GM19438 (cell line): ENCODE data around the gene CCDC57.
A peak's percentile ranks its signal among the peaks of the same experiment; 100 is the strongest.
"Not testable (repeated sequence)": the region's sequence is repeated elsewhere in the genome, so short reads cannot be mapped to it uniquely, and the experiment has no call there.

ENCODE experiments used
- ATAC-seq: cut with Tn5 transposase; IDR thresholded peaks from one replicate; pipeline ENCODE4 v1.9.1; 2021; ENCODE audit warnings: low read depth; ENCODE audit not compliant: unreplicated experiment

Gene CCDC57, protein sequence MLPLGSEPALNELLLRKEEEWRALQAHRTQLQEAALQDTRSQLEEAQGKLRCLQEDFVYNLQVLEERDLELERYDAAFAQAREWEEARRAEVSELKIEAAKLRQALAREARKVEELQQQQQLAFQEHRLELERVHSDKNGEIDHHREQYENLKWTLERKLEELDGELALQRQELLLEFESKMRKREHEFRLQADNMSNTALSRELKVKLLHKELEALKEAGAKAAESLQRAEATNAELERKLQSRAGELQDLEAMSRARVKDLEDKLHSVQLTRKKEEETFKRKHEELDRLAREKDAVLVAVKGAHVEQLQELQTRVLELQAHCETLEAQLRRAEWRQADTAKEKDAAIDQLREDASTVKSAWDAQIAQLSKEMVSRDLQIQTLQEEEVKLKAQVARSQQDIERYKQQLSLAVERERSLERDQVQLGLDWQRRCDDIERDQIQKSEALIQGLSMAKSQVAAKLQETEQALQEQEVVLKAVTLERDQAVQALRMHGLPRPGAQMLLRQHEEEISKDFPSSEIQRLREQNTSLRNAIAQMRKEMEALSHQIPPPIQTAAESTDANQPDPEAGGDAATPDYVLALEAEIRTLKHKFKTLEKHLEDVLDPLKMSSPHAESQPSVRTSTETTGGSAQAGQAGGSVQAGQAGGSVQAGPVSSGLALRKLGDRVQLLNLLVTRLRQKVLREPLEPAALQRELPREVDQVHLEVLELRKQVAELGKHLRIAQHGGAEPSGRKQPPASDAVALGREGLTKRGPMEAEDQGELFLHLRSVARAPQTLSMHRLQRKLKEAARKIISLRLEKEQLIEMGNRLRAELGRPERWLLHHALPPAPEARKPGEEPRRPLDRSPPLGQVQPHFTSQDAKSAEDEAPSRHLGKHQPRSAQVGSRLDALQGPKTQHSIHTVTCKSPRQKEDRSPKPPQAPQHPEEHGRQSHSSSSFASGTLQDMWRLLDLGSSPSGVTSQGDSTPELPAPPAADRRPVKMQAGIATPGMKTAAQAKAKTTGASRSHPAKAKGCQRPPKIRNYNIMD

DNA sequence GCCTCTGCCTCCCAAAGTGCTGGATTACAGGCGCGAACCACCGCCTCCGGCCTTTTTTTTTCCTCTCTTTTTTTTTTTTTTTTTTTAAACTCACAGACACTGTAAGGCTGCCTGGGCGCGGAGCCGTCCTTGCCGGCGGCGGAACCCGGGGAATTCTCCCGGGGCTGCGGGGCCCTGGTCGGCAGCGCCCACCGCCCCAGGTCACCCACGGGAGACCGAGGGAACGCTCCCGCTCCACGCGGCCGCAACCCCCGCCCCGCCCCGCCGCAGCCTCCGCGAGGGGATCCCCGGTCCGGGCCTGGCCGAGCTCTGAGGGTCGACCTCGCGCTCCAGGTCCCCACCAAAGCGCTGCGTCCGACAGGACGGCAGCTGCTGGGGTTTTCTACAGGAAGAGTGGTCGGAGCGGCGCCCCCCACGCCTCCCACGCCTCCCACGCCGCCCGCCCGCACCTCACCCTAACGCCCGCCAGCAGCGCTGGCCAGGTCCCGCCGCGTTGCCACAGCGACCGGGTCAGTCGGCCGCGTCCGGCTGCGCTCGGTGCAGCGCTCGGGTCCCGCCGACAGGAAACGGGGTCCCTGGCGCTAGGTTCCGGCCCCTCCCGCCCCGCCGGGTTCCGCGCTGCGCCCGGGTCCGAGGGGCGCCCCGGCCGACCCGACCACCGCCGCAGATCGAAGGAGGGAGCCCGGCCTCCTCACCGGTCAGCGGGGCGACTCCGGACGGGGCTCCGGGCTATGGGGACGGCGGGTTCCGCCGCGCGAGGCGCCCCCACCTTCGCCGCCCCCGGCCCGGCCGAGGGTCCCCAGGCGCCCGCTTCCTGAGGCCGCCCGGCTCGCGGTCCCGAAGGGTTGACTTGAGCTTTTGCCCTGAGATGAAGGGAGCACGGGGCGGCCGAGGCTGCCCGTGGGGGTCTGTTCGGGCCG, at the start of gene CCDC57:
CCDC57 (minus strand) TSS at position 512 of the 920 bp plus-strand sequence. CDS start 10,898 bp downstream, outside the sequence.
- peak; percentile 65 for ATAC-seq

DNA sequence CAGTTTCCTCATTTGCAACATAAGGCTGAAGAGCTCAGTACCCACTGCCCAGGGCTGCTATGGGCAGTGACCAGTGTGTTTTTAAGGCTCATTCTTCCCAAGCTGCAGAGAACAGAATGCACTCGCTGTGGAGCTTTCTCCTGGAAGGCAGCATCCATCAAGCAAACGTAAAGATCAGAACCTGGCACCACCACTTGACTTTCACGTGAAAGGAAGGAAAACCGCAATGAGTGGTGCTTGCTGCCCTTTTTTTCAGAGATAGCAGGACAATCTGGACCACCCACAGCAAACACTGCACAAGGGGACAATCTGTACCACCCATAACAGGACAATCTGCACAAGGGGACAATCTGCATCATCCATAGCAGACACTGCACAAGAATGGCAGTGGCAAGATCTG, 49.7 kb upstream of the CCDC57 start:
- no peak for ATAC-seq

DNA sequence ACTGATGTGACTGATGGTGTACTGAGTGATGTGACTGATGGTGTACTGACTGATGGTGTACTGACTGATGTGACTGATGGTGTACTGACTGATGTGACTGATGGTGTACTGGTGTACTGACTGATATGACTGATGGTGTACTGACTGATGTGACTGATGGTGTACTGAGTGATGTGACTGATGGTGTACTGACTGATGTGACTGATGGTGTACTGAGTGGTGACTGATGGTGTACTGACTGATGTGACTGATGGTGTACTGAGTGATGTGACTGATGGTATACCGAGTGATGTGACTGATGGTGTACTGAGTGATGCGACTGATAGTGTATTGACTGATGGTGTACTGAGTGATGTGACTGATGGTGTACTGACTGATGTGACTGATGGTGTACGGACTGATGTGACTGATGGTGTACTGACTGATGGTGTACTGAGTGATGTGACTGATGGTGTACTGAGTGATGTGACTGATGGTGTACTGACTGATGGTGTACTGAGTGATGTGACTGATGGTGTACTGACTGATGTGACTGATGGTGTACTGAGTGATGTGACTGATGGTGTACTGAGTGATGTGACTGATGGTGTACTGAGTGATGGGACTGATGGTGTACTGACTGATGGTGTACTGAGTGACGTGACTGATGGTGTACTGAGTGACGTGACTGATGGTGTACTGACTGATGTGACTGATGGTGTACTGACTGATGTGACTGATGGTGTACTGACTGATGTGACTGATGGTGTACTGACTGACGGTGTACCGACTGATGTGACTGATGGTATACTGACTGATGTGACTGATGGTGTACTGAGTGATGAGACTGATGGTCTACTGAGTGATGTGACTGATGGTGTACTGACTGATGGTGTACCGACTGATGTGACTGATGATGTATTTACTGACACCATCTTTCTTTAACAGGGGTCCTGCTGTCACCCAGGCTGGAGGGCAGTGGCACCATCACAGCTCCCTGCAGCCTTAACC, 47.6 kb upstream of the CCDC57 start:
- ATAC-seq: not testable (repeated sequence)

- no peak for ATAC-seq
These were observed 45.9 kb upstream of the CCDC57 start for GRCh38 chr17:82258555-82258954.

DNA sequence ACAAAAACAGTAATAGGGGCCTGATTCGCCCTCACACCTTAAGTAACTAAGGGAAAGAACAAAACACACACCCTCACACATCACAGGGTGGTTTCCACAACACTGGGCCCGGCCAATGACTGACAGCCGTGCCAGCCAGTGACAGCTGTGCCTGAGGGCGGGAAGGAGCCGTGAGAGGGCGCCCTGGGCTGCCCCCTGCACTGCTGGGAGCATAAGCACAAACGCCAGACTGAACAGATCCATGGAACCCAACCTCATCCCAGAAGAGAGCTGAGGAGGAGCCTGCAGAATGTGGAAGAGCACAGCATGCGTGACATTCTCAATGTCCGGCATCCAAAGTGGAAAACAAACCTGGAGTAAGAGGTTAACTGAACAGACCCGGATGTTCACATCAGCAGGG, 44.8 kb upstream of the CCDC57 start:
- ATAC-seq: no peak

GRCh38 chr17:82256242-82256885, 43.7 kb upstream of the CCDC57 start:
- ATAC-seq: no peak

GRCh38 chr17:82255402-82255972, 42.8 kb upstream of the CCDC57 start:
- no peak for ATAC-seq

DNA sequence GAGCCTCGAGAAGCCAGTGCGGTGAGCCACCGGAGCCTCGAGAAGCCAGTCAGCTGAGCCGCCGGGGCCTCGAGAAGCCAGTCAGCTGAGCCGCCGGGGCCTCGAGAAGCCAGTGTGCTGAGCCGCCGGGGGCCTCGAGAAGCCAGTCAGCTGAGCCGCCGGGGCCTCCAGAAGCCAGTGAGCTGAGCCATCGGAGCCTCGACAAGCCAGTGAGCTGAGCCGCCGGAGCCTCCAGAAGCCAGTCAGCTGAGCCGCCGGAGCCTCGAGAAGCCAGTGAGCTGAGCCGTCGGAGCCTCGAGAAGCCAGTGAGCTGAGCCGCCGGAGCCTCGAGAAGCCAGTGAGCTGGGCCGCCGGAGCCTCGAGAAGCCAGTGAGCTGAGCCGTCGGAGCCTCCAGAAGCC, 42.1 kb upstream of the CCDC57 start:
- not testable (repeated sequence) for ATAC-seq

DNA sequence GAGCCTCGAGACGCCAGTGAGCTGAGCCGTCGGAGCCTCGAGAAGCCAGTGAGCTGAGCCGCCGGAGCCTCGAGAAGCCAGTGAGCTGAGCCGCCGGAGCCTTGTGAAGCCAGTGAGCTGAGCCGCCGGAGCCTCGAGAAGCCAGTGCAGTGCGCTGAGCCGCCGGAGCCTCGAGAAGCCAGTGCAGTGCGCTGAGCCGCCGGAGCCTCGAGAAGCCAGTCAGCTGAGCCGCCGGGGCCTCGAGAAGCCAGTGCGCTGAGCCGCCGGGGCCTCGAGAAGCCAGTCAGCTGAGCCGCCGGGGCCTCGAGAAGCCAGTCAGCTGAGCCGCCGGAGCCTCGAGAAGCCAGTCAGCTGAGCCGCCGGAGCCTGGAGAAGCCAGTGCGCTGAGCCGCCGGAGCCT, 41.5 kb upstream of the CCDC57 start:
- not testable (repeated sequence) for ATAC-seq

GRCh38 chr17:82253179-82253544, 40.5 kb upstream of the CCDC57 start:
- no peak for ATAC-seq

- no peak for ATAC-seq
These were observed 40.0 kb upstream of the CCDC57 start for GRCh38 chr17:82252511-82253178.

DNA sequence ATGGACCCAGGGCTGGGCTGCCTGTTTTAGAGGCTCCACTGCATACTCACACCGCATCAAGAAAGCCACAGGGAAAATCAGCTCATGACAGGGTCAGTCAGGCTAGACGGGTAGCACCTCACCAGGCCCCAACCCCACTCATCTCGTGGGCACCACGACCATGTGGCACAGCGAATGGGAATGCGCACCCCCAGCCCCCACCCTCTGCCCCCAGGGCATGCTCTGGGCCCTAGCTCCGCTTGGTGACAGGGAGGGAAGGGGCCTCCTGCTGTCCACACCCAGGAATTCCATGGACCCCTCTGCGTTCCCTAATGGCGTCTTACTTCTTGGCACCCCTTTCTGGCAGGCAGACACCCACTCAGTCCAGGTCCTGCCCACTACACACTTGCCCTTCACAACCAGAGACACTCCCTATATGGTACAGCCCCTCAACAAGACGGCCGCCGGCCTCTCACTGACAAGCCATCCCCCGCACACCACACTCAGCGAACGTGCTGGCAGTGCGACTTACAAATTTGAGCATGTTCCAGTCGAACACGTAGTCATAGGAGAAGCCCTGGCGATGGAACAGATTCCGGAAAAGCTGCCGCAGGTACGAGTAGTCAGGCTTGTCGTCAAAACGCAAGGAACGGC, 38.3 kb upstream of the CCDC57 start:
- ATAC-seq: no peak

DNA sequence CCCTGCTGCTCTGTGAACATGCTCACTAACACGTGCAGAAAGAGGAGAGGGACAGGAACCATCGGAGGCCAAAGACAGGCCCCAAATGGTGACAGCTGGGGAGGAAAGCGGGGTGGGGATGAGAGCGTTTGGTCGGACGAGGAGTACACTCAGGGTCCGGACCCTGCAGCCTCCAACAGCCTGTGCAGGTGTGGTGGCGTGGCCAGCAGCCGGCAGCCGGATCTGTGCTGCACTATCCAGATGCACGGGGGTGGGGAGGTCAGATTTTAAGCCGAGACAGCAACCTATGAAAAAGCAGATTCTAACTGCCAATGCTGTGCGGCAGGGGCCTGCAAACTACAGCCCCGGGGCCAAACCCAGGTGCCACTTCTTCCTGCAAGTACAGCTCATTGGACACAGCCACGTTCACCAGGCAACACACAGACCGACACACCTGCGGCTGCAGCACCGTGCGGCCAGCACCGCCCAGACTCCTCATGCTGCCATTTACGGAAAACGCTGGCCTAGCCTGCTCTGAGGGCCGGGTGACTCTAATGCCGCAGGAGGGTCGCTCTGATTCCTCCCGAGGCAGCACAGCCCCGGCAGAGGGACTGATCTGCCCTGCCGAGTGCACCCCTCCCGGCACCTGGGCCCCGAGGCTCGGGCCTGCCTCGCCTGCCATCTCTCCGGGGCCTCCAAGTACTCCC, 37.4 kb upstream of the CCDC57 start:
- no peak for ATAC-seq

- no peak for ATAC-seq
These were observed 36.4 kb upstream of the CCDC57 start for GRCh38 chr17:82248815-82249674.

DNA sequence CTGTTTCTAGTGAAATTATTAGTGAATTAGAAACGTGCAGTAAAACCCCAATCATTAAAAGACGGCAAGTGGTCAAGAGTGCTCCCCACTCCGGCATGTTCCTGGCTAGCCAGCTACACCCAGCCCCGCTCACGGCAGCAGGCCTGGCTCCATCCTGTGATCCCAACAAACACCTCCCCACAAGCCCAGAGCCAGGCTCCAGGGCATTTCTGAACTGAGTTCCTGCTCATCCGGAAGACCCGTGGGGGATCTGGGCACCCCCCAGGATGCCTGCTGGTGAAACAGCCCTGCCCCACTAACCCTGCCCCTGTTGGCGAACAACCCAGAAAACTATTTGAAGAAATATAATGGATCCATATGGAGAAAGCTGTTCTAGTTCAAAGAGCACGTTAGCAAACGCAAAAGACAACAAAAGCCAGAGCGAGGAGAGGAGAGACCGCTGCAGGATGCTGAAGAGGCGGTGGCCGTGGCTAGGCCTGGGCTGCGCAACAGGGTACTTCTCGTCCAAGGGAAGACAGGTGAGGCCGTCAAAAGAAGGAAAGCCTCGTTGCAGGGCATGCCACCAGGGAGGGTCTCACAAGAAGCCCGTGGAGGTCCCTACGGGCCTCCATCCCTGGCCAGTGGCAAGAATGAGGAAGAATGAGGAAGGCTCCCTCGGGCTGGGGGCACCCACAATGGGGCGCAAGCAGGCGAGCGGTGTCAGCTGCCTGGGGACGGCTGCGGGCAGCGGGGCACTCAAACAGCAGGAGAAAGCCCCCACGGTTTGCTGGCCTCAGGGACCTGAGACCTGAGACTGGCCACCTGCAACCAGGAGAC, 35.4 kb upstream of the CCDC57 start:
- ATAC-seq: no peak
